Transverse colon (tissue), 4 donors: Measurements from ENCODE around the gene STRBP.

Experiments
- POLR2AphosphoS5 ChIP-seq, 3 donors: sonication (generic); formaldehyde crosslinking; IDR thresholded peaks; one replicate each; pipeline ENCODE4 v1.6.1; 2016; ENCODE audit warnings: antibody characterized with exemption in 3 of 3
- TF ChIP-seq, protein P1 (sequence below), 5 experiments: fragments of 200-600 bp in 3 of 5; fragments of 450-650 bp in 2 of 5; sonication (generic) in 3 of 5; IDR thresholded peaks; 1 replicate in 2 of 5; 2 replicates in 3 of 5; pipeline ENCODE4 v1.5.1; 2016 to 2017; ENCODE audit warnings: antibody characterized with exemption in 5 of 5, inconsistent platforms in 3 of 5, mild to moderate bottlenecking in 2 of 5, moderate library complexity in 1 of 5

DNA sequence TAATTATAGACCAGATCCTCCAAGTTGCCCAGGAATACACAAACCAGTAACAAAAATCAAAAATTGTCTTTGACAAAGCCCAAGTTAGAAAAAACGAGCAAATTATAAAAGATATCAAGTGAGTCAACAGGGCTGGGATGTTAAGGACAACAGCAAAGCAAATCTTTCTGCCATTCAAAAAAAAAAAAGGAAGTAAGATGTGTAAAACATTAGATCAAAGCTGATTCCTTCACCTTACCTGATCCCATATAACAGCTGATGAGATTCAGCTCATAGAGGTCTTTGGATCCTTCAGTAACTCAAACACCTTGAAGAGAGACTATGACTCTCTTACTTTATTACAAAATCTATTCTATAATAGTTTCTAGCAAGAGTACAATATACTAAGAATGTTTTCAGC is 100.9 kb downstream of the STRBP start:
- TF ChIP-seq POLR2AphosphoS5 (IDR thresholded peaks at IDR 0.05), result no peak
- TF ChIP-seq, protein P1, sequence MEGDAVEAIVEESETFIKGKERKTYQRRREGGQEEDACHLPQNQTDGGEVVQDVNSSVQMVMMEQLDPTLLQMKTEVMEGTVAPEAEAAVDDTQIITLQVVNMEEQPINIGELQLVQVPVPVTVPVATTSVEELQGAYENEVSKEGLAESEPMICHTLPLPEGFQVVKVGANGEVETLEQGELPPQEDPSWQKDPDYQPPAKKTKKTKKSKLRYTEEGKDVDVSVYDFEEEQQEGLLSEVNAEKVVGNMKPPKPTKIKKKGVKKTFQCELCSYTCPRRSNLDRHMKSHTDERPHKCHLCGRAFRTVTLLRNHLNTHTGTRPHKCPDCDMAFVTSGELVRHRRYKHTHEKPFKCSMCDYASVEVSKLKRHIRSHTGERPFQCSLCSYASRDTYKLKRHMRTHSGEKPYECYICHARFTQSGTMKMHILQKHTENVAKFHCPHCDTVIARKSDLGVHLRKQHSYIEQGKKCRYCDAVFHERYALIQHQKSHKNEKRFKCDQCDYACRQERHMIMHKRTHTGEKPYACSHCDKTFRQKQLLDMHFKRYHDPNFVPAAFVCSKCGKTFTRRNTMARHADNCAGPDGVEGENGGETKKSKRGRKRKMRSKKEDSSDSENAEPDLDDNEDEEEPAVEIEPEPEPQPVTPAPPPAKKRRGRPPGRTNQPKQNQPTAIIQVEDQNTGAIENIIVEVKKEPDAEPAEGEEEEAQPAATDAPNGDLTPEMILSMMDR (IDR thresholded peaks at IDR 0.05), result no peak
